K562 (cell line): ENCODE results near the gene GPSM3. TPM values are rescaled to one million over a fixed set of nuclear protein-coding genes. Genes with fewer than 3 reads are reported as not detected.

ENCODE experiments used
- ARNT ChIP-seq, 2 experiments: fragments of 450-650 bp; IDR thresholded peaks; 2 replicates each; pipeline ENCODE4 v1.6.1; 2016; ENCODE audit warnings: mild to moderate bottlenecking in 1 of 2
- BRF2 ChIP-seq: IDR thresholded peaks from 3 replicates; pipeline ENCODE4 v1.6.1; 2011; ENCODE audit warnings: borderline replicate concordance, mild to moderate bottlenecking; ENCODE audit not compliant: insufficient read length, insufficient read depth
- CREB3 ChIP-seq: fragments of 450-650 bp; conservative IDR thresholded peaks from 2 replicates; pipeline ENCODE4 v1.6.1; 2016; ENCODE audit warnings: missing genetic modification characterization, low read depth, mild to moderate bottlenecking, missing compliant biosample characterization, moderate library complexity
- HNRNPLL ChIP-seq: fragments of 200-400 bp; formaldehyde crosslinking; IDR thresholded peaks from 2 replicates; pipeline ENCODE4 v1.6.1; 2017; ENCODE audit warnings: low read length, low read depth, mild to moderate bottlenecking; ENCODE audit not compliant: poor library complexity, severe bottlenecking
- HSF4 ChIP-seq: fragments of 250-450 bp; sonication (Bioruptor Pico); IDR thresholded peaks from 2 replicates; pipeline ENCODE4 v2.1.2; 2022; ENCODE audit warnings: mild to moderate bottlenecking, moderate library complexity, borderline replicate concordance
- MEIS2 ChIP-seq: fragments of 450-650 bp; IDR thresholded peaks from 2 replicates; pipeline ENCODE4 v1.6.1; 2014; ENCODE audit warnings: mild to moderate bottlenecking; ENCODE audit not compliant: partially characterized antibody
- NKRF ChIP-seq: fragments of 450-650 bp; IDR thresholded peaks from 2 replicates; pipeline ENCODE4 v1.6.1; 2016; ENCODE audit warnings: borderline replicate concordance
- POLR2A ChIP-seq: fragments of 450-650 bp; conservative IDR thresholded peaks from 2 replicates; pipeline ENCODE4 v1.6.1; 2016
- SNRNP70 ChIP-seq: fragments of 200-400 bp; formaldehyde crosslinking; optimal IDR thresholded peaks from 2 replicates; pipeline ENCODE3; 2017; ENCODE audit warnings: low read depth, low read length
- TCF7 ChIP-seq: sonication (generic); IDR thresholded peaks from 2 replicates; pipeline ENCODE4 v1.6.1; 2016; ENCODE audit warnings: antibody characterized with exemption, borderline replicate concordance
- TCFL5 ChIP-seq: fragments of 250-450 bp; sonication (Bioruptor Pico); conservative IDR thresholded peaks from 2 replicates; pipeline ENCODE4 v1.6.1; 2021; ENCODE audit warnings: mild to moderate bottlenecking, moderate library complexity, matching md5 sums
- ZNF318 ChIP-seq, 2 experiments: fragments of 450-650 bp; IDR thresholded peaks; 2 replicates each; pipeline ENCODE4 v1.6.1; 2016; ENCODE audit warnings: mild to moderate bottlenecking in 2 of 2, borderline replicate concordance in 1 of 2, low read depth in 1 of 2, moderate library complexity in 1 of 2
- ZNF445 ChIP-seq: fragments of 250-450 bp; sonication (Bioruptor Pico); IDR thresholded peaks from 2 replicates; pipeline ENCODE4 v1.4.0; 2020; ENCODE audit warnings: low read depth, mild to moderate bottlenecking, moderate library complexity
- polyA plus RNA-seq, 8 experiments: library from polyadenylated mRNA; depleted of rRNA in 4 of 8; stranded (reverse) in 5 of 8; unstranded in 3 of 8; fragments of >200 nt; fragmentation: Nextera tagmentation in 2 of 8; fragmentation: Illumina TruSeq in 1 of 8; extraction: Ambion mirVana in 2 of 8; extraction: Trizol in 1 of 8; gene quantifications; 2 replicates each; pipeline versions ENCODE4 v1.2.1 to v1.2.3, GENCODE V29; 2011 to 2014; ENCODE audit warnings: inconsistent platforms in 1 of 8, missing spikeins in 1 of 8
- total RNA-seq, 7 experiments: library from RNA; depleted of rRNA in 6 of 7; stranded (reverse); fragments of >200 nt in 6 of 7; fragmentation: Illumina TruSeq in 2 of 7; extraction: Trizol in 2 of 7; gene quantifications; 2 replicates each; pipeline versions ENCODE4 v1.2.1 to v1.2.3, GENCODE V29; 2011 to 2021; ENCODE audit warnings: low replicate concordance in 1 of 7

The GPSM3 gene
- total and polyA plus RNA-seq, 9 of the 15 experiments (the other 6 are each of a cell fraction or from before 2014, with no cell fraction given), result 5.3 to 42.6 (median 24.4) TPM

DNA sequence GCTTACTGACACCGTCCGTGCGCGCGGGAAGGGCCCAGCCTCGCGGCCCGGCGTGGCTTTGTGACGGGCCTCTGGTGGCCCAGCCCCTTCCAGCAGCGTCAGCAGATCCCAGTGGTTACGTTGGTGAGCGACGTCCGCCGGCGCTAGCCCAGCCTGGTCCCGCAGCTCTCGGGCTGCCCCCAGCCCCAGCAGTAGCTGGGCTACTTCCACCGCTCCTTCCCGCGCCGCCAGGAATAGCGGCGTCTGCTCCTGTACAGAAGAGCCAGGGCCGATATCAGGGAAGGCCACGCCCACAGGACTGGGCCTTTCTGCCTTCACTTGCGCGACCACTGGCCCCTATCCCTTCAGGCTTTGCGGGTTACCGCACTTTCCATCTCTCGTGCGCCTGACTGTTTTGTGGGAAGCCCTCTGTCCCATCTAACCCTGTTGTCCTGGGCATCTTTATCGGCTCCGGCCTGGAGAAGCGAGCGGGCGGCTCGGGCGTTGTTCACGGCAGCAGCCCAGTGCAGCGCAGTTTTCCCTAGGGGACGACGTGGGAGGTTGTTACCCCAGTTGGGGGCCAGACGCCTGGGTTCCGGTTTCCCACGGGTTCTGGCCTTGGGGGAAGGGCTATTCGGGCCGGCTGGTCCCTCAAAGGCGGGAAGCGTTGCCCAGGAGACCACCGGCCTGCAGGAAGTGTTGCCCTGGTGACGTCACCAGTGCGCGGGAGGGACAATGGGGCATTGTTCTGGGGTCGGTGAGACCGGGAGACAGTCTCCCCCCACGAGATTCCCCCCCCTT, 3.6 kb upstream of the GPSM3 start (continued):
- TF ChIP-seq ZNF318 (IDR thresholded peaks at IDR 0.05; ENCODE audit: borderline replicate concordance in 1 of 2, low read depth in 1 of 2) (no peak), ARNT (IDR thresholded peaks at IDR 0.05) (peak in 1 of 2 experiments; percentile 25; a peak in 1 of 4 replicates), NKRF (peak; percentile 84), SNRNP70 (no peak), ZNF445 (CRISPR knock-in tag) (no peak), HNRNPLL (peak; percentile 73), MEIS2 (peak; percentile 1), CREB3 (tag) (peak; percentile 83), POLR2A (peak; percentile 97), TCF7 (no peak; the same call in 1 of the 2 replicates), HSF4 (CRISPR knock-in tag) (no peak), TCFL5 (no peak), BRF2 (no peak)
